Liver (tissue), 2 donors: ENCODE results near the gene ZNF330.

Experiments
- CTCF ChIP-seq: fragments of 150-350 bp; IDR thresholded peaks from 2 replicates; pipeline ENCODE4 v1.5.1; 2017; ENCODE audit warnings: improper control_type of control experiment, low read depth, low read length; ENCODE audit not compliant: missing input control
- FOXA2 ChIP-seq: IDR thresholded peaks from 2 replicates; pipeline ENCODE4 v1.6.1; 2016; ENCODE audit warnings: antibody characterized with exemption
- YY1 ChIP-seq: IDR thresholded peaks from 2 replicates; pipeline ENCODE4 v1.6.1; 2016; ENCODE audit warnings: antibody characterized with exemption, mild to moderate bottlenecking
- TF ChIP-seq, protein P1 (sequence below): IDR thresholded peaks from 2 replicates; pipeline ENCODE4 v1.6.1; 2016; ENCODE audit warnings: antibody characterized with exemption
- donor health status: healthy.

DNA sequence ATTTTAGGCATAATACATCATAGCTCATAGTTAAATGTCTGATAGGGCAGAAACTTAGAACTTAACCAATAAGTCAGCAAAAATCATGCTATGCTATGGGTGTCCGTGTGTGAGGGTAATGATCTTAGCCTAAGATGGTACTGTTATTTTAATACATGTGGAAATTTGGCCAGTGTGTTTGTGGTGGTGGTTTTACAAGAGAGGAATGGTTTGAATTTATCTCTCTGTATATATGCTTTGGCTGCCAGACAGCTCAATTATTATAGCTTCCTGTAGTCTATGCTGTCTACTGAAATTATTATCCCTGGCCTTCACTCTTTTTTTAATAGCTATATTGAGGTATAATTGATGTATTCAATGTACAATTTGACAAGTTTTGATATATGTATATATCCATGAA, 21.3 kb downstream of the ZNF330 start:
- TF ChIP-seq, protein P1, sequence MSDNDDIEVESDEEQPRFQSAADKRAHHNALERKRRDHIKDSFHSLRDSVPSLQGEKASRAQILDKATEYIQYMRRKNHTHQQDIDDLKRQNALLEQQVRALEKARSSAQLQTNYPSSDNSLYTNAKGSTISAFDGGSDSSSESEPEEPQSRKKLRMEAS: no peak
- TF ChIP-seq YY1: no peak
- TF ChIP-seq CTCF: no peak
- TF ChIP-seq FOXA2: no peak
